ENCODE results near the gene RPS6KL1.

The RPS6KL1 gene

DNA sequence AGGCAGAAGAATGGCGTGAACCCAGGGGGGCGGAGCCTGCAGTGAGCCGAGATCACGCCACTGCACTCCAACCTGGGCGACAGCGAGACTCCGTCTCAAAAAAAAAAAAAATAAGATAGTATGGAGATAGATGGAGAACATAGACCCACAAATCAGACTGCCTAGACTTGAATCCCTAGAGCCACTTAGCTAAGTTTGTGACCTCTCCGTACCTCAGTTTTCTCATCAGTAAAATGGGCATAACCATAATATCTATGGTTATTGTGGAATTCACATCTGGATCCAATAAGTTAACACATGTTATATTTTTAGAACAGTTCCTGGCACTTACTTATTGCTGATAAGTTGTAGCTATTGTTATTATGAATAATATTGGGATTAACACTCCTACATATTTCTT is 54.3 kb downstream of the RPS6KL1 start:
- Histone ChIP-seq H3K9ac (ENCODE audit: low read depth, low read length) (no peak overlapping the region), H3K4me3 (ENCODE audit: low read depth in 1 of 2, low read length in 2 of 2) (no peak overlapping the region)

DNA sequence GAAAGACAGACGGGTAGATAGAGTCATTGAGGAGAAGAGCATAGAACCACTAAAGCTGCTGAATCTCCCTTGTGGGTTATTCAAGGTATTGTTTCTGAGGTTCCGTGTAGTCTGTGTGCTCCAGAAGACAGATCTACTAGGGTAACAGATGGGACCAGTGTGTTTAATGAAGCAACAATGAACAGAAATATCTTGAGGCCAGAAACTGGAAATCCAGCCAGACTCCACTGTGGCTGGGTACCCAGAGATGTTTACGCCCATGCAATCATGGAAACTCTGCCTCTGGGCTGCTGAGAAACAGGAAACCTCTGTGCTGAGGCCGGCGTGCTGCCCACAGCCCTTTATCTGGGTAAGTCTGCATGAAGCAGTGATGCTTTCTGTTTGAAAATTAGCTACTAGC is 55.4 kb downstream of the RPS6KL1 start:
- H3K36me3 ChIP-seq (ENCODE audit: insufficient read depth, low read length): no peaks in the 10 kb centered on the region
- no peak for TF ChIP-seq EZH2 (IDR thresholded peaks at IDR 0.05; ENCODE audit: borderline replicate concordance, low read depth, low read length, severe bottlenecking)
- TF ChIP-seq, protein P1, sequence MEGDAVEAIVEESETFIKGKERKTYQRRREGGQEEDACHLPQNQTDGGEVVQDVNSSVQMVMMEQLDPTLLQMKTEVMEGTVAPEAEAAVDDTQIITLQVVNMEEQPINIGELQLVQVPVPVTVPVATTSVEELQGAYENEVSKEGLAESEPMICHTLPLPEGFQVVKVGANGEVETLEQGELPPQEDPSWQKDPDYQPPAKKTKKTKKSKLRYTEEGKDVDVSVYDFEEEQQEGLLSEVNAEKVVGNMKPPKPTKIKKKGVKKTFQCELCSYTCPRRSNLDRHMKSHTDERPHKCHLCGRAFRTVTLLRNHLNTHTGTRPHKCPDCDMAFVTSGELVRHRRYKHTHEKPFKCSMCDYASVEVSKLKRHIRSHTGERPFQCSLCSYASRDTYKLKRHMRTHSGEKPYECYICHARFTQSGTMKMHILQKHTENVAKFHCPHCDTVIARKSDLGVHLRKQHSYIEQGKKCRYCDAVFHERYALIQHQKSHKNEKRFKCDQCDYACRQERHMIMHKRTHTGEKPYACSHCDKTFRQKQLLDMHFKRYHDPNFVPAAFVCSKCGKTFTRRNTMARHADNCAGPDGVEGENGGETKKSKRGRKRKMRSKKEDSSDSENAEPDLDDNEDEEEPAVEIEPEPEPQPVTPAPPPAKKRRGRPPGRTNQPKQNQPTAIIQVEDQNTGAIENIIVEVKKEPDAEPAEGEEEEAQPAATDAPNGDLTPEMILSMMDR (IDR thresholded peaks at IDR 0.05; ENCODE audit: borderline replicate concordance, extremely low read depth, low read length, poor library complexity, severe bottlenecking): no peak
- H3K4me2 ChIP-seq (ENCODE audit: insufficient read depth, low read length): no peak overlapping the region
- DNase-seq: no peak
- ATAC-seq (ENCODE audit: insufficient read depth, low read depth): peak; percentile 44; the same call in 1 of the 3 replicates
- no peak overlapping the region for H3K9ac ChIP-seq (ENCODE audit: low read depth, low read length)
- H3K27me3 ChIP-seq (ENCODE audit: insufficient read depth, low read length, poor library complexity): no peaks in the 10 kb centered on the region
- H3K4me1 ChIP-seq (ENCODE audit: insufficient read depth, low read length): no peaks in the 10 kb centered on the region
- no peaks in the 10 kb centered on the region for H3K79me2 ChIP-seq (ENCODE audit: insufficient read depth, low read length)
- no peak overlapping the region for H3K27ac ChIP-seq (ENCODE audit: low read length)
- H4K20me1 ChIP-seq (ENCODE audit: insufficient read depth, low read length): no peaks in the 10 kb centered on the region
- no peak overlapping the region for H2AFZ ChIP-seq (ENCODE audit: low read depth, low read length)
- no peak overlapping the region for H3K4me3 ChIP-seq (ENCODE audit: low read depth in 1 of 2, low read length in 2 of 2)
- H3K9me3 ChIP-seq (ENCODE audit: insufficient read depth, low read length, severe bottlenecking): no peaks in the 10 kb centered on the region

More for the DNA sequence above, 54.3 kb downstream of the RPS6KL1 start:
- Histone ChIP-seq H3K4me2 (ENCODE audit: insufficient read depth, low read length) (no peak overlapping the region), H3K79me2 (ENCODE audit: insufficient read depth, low read length) (no peaks in the 10 kb centered on the region), H3K27me3 (ENCODE audit: insufficient read depth, low read length, poor library complexity) (no peaks in the 10 kb centered on the region), H3K4me1 (ENCODE audit: insufficient read depth, low read length) (no peaks in the 10 kb centered on the region), H3K27ac (ENCODE audit: low read length) (no peak overlapping the region), H4K20me1 (ENCODE audit: insufficient read depth, low read length) (no peaks in the 10 kb centered on the region), H3K9me3 (ENCODE audit: insufficient read depth, low read length, severe bottlenecking) (no peaks in the 10 kb centered on the region), H2AFZ (ENCODE audit: low read depth, low read length) (no peak overlapping the region), H3K36me3 (ENCODE audit: insufficient read depth, low read length) (no peaks in the 10 kb centered on the region)
- TF ChIP-seq, protein P1 (IDR thresholded peaks at IDR 0.05; ENCODE audit: borderline replicate concordance, extremely low read depth, low read length, poor library complexity, severe bottlenecking): no peak
- no peak for TF ChIP-seq EZH2 (IDR thresholded peaks at IDR 0.05; ENCODE audit: borderline replicate concordance, low read depth, low read length, severe bottlenecking)
- ATAC-seq (ENCODE audit: insufficient read depth, low read depth): no peak
- DNase-seq: no peak

DNA sequence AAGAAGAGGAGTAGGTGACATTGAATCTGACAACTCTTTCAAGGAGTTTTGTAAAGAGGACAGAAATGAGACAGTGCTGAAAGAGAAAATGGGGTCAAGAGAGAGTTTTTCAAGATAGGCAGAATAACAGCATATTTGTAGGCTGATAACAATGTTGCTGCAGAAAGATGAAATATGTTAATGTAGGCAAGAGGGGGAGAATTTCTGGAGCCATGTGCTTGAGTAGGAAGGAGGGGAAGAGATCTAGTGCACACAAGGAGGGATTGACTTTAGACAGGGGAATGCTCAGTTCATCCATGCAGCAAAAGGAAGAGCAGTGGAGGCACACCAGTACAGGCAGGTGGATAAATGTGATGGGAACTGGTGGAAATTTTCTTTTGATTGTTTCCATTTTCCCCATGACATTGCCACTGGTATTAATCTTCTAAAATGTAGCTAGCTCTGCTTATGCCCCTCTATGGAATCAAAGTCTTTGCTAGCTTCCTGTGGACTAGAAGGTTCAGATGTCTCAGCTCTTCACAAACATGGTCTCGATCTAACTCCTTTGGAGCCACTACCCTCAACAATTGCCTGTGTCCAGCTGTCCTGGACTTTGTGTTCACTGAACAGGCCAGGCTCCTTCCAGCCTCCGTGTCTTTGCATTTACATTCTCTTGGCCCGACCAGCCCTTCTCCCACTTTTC is 56.2 kb downstream of the RPS6KL1 start:
- DNase-seq (no peak), ATAC-seq (ENCODE audit: insufficient read depth, low read depth) (no peak)
- no peak overlapping the region for H3K4me3 ChIP-seq (ENCODE audit: low read depth in 1 of 2, low read length in 2 of 2)
- no peak overlapping the region for H2AFZ ChIP-seq (ENCODE audit: low read depth, low read length)
- no peak overlapping the region for H3K4me2 ChIP-seq (ENCODE audit: insufficient read depth, low read length)
- no peaks in the 10 kb centered on the region for H3K36me3 ChIP-seq (ENCODE audit: insufficient read depth, low read length)
- no peak overlapping the region for H3K27ac ChIP-seq (ENCODE audit: low read length)
- H3K9me3 ChIP-seq (ENCODE audit: insufficient read depth, low read length, severe bottlenecking): no peaks in the 10 kb centered on the region
- H3K4me1 ChIP-seq (ENCODE audit: insufficient read depth, low read length): no peaks in the 10 kb centered on the region
- H3K27me3 ChIP-seq (ENCODE audit: insufficient read depth, low read length, poor library complexity): no peaks in the 10 kb centered on the region
- no peaks in the 10 kb centered on the region for H3K79me2 ChIP-seq (ENCODE audit: insufficient read depth, low read length)
- H3K9ac ChIP-seq (ENCODE audit: low read depth, low read length): no peak overlapping the region
- H4K20me1 ChIP-seq (ENCODE audit: insufficient read depth, low read length): no peaks in the 10 kb centered on the region
- no peak for TF ChIP-seq EZH2 (IDR thresholded peaks at IDR 0.05; ENCODE audit: borderline replicate concordance, low read depth, low read length, severe bottlenecking)
- TF ChIP-seq, protein P1 (IDR thresholded peaks at IDR 0.05; ENCODE audit: borderline replicate concordance, extremely low read depth, low read length, poor library complexity, severe bottlenecking): no peak

All from DND-41 (cell line).